GM12874 (cell line): ENCODE measurements around the gene C2CD2.

Source experiments
- TF ChIP-seq, protein P1 (sequence below): IDR thresholded peaks from 2 replicates; pipeline ENCODE4 v1.5.1; 2011; ENCODE audit warnings: low read depth, mild to moderate bottlenecking, control low read depth, low read length, moderate library complexity; ENCODE audit not compliant: insufficient read depth

The C2CD2 gene

DNA sequence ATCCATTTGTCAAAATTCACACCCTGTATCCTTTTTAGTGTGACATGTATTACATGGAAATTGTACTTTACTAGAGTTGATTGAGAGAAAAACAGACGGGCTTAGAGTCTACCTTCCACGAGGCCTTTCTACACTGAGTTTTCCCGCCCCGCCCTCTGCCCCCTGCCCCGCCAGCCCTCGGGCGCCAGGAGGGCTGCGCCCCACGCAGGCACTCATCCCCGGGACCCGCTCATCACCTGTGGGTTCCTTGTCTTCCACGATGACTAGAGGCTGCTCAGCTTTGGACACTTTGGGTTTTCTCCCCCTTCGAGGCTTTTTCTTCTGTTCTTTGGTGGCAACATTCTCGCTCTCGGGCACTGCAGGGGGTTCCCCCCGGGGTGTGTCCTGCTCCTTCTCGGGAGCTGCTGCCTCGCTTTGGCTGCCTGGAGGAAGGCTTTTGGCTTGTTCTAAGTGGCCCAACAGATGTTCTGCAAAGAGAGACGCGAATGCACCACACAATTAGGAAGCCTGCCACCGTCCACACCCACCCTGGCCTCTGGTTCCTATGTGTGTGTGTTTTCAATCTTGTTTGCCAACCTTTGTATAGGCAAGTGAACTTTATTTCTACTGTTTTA lies 114.3 kb downstream of the C2CD2 start:
- TF ChIP-seq, protein P1, sequence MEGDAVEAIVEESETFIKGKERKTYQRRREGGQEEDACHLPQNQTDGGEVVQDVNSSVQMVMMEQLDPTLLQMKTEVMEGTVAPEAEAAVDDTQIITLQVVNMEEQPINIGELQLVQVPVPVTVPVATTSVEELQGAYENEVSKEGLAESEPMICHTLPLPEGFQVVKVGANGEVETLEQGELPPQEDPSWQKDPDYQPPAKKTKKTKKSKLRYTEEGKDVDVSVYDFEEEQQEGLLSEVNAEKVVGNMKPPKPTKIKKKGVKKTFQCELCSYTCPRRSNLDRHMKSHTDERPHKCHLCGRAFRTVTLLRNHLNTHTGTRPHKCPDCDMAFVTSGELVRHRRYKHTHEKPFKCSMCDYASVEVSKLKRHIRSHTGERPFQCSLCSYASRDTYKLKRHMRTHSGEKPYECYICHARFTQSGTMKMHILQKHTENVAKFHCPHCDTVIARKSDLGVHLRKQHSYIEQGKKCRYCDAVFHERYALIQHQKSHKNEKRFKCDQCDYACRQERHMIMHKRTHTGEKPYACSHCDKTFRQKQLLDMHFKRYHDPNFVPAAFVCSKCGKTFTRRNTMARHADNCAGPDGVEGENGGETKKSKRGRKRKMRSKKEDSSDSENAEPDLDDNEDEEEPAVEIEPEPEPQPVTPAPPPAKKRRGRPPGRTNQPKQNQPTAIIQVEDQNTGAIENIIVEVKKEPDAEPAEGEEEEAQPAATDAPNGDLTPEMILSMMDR: no peak

DNA sequence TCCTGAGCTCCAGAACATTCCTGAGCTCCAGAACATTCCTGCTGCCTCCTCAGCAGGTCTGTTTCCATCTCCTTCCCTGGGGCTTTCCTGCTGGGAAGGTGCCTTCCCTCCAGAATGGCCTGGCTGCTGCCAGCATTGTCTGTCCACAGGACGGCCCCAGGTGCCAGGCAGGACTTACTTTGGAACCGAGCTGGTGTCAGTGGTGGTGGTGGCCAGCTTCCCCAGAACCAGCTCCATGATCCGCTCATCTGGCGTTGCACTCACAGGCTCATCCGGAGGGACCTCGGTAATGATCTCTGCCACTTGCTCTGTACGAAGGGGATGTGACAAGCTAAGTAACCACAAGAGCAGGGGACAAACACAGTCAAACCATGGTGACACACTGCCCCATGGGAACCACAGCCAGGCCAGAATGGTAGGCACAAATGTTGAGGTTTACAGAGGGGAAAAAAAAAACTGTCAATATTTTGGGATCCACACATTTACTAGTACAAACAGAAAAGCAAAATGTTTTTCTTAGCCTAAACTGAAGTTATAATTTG lies 116.0 kb downstream of the C2CD2 start:
- TF ChIP-seq, protein P1: no peak

DNA sequence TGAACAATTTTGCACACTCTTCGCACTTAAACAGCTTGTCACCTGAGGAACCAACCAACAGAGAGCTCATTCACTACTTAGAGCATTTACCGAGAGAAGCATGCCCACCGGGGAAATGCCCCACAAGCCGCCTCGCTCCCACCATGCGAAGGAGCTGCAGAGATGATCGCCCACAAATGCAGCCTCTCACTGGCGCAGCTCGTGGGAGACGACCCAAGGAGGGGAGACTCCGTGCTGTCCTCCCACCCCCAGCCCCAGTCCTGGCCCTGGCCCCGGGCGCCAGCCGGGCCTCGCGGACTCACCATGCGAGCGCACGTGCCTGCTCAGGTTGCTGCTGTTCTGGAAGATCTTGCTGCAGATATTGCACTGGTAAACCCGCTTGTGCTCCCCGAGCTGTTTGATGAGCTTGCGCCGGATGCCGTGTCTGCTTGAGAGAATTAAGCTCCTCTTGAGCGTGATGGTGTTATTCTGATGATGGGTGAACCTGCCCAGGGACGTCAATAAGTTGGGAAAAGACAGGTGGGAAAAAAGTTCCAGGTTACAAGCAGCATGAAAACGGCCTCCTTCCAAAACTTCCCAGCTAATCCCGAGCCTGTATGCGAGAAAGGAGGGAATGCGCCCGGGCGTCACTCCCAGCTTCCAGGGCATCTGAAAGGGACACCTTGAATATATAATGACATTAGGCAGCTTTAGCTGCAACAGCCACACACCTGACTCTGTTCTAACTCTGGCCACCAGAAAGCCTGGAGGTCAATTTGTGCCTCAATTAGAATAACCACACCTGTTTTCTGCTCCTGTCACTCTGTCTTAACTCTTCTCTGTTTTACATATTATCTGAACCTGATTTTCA lies 117.4 kb downstream of the C2CD2 start:
- TF ChIP-seq, protein P1: no peak

DNA sequence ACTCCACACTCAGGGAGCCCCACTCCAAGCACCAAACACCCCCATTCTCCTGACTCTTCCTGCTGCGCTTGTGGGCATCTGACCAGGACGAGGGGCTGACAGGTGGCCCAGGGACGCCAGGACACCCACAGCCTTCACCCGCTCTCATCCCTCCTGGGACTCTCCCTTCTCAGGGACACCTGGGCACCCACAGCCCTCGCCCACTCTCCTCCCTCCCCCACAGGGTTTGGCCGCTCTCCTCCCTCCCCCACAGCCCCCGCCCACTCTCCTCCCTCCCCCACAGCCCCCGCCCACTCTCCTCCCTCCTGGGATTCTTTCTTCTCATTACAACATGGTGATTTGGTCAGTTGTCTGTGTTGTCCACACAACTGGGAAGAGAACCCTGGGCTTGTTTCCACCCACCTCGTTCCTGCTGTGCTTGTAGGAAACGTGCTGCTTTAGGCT lies 118.1 kb downstream of the C2CD2 start:
- TF ChIP-seq, protein P1: no peak
